Bone marrow (tissue), 2 donors: Measurements from ENCODE around the gene ABLIM2.

Experiments
- DNase-seq, 2 donors: peaks; one replicate each; lab custom pipeline; 2025; lab: John Stamatoyannopoulos, UW

The ABLIM2 gene

DNA sequence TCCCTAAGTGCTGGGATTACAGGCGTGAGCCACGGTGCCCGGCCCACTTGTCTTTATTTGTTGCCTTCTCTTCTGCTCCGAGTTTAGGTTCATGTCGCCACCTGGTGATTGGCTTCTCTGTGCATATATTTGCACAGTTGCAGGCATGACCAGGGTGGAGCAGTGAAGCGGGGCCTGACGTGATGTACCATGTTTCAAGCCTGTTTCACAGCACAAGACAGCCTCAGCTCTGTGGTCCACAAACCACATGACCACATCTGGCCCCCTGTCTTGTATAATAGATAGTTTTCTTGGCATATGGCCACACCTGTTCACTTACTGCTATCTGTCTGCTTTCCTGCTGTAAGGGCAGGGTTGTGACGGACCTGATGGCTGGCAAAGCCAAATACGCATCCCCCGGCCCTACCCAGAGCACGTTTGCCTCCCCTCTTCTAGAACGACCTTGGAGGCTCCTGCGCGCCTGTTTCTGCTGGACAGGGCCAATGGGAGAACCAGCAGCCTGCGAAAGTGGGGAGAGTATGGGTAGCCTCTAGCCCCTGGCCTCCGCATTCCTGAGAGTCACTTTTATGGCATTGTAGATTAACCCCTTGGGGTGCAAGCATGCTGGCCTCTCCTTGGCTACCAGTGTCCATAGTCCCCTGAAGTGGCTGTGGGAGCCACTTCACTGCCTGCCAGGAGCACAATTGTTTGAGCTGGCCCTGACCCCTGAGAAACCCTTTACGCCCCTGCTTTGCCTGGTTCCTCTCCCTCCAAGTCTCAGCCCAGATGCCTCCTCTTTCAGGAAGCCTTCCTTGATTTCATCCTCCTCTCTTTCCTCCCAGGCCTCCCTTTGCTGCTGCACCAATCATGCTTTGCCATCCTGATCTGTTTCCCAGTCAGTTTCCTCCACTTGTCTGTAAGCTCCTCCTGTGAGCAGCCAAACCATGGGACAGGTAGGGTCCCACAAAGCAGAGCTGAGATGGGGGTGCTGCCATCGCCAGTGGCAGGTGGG lies 34.4 kb upstream of the ABLIM2 start:
- peak in 1 of 2 donors; percentile 17 for DNase-seq

DNA sequence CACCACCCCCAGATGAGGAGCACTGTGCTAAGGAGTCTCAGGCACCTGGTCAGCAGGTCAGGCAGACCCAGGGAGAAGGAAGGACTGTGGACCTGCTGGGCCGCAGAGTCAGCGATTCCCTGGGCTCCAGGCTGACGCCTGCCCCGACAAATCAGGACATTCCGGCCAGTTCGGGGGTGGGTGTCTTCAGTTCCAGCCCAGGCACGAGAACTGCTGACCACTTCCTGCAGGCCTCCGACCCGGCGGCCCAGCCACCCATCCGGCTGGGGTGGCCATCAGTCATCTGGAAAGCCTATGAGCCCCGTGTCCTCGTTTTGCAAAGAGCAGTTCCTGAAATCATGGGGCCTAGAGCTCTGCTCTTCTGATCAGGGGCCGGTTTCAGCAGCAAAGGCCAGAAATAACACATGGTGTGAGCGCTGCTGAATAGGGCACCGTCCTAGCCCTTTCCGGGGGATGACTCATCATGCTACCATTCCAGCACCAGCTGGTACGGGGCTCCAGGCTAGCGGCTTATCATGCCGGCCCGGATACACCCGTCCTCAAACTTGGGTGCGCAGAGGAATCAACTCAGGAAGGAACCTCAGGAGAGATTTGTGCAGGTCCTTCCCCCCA lies 32.6 kb upstream of the ABLIM2 start:
- peak; percentile 42 to 93 for DNase-seq

DNA sequence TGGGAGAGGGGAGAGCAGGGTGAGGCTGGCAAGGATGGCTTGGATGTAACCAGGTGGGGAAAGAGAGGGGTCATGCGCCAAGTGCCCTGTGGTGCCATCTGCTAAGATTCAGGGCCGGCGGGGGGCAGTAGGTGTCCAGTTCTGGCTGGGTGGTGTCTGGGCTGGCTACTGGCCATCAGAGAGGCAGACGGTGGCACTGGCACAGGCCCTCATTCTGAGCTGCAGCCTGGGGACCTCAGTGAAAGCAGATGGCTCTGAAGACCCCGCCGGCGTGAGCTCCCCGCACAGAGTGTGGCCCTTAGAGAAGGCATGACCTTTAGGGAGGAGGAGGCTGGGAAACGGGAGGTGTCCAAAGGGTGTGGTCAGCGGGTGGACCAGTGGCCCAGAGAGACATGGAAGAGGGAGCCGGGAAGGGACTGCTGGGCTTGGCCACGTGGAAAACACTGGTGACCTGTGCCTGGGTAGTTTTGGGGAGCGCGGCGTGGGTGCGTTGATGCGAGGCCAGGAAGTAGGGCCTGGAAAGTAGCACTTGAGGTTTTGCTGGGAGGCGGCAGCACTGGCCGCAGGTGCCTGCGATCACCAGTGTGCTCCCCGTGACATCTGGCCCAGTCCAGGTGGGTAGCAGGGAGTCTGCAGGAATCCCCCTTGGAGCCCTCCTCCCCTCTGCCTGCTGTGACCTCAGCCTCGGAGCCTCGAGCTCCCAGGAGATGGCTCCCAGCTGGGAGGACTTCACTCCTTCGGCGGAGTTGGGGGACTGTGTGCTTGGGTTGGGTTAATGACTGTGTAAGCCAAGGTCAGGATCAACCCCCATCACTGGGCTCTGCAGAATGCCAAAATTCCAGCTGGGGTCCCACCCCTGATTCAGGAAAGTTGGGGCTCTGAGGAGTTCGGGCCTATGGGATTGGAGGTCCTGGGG lies 31.2 kb upstream of the ABLIM2 start:
- DNase-seq = no peak

DNA sequence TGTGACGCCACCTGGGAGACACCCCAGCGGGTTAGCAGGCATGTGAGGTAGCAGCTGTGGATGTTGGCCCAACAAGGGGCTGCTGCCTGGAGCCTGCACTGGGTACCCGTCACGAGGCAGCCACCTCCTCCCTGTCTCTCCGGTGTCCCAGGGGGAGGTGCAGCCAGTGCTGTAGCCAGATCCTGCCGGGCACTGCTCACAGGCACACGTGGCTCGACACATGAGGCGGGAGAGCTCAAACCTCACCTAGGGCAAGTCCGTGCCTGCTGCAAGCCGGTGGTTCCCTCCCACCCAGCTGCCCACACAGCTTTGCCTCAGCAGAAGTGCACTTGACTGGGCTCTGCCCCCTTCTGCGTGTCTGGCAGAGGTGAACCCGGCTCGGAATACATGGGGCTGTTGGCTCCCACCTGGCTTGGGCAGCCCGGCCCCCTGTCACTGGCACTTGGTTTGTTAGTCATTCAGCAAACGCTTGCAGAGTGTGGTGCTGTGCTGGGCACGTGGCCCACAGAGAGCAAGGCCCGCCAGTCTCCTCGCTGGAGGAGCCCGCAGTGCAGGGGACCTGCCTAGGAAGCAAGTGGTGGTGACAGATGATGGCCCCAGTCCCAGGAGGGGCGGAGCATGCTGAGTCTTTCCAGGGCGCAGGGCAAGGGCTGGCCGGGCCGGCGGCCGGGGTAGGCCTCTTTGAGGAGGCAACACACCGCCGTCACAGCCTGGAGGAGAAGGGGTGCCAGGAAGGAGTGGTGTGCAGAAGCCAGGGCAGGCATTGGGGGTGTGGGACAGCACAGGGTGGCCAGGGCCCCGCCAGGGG lies 30.3 kb upstream of the ABLIM2 start:
- no peak for DNase-seq

DNA sequence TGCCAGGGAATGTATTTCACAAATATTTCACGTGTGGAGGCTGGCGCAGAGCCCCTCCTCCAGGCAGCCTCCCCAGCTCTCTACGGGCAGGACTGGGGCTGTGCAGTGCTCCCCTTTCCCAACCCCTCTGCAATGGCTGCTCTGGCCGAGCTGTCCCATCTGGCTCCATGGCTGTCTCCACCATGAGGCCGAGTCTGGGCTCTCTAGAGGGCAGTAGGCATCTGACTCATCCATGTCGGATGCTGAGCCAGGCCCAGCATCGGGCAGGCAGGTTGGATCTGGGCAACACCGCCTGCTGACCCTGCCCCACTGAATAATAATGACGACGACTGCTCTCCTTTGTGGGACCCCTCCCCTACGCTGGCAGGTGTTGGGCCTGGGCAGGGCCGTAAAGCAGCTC lies 29.5 kb upstream of the ABLIM2 start:
- no peak for DNase-seq

DNA sequence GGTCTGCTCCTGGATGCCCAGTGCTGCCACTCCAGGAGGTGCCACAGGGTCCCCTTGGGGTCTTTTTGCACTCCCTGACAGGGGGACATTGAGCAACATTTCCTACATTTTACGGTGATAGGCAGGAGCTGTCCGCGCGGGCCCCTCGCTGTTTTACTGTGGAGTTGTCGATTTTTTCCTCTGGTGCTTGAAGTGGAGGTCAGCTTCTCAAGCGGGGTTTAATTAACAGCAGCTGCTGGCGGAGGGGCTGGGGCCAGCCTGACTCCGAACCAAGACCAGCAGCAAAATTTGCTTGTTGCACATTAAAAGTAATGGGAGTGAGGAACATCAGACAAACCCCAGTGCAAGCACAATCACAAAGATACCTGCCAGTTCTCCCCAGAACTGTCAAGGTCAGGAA lies 27.3 kb upstream of the ABLIM2 start:
- DNase-seq = no peak

DNA sequence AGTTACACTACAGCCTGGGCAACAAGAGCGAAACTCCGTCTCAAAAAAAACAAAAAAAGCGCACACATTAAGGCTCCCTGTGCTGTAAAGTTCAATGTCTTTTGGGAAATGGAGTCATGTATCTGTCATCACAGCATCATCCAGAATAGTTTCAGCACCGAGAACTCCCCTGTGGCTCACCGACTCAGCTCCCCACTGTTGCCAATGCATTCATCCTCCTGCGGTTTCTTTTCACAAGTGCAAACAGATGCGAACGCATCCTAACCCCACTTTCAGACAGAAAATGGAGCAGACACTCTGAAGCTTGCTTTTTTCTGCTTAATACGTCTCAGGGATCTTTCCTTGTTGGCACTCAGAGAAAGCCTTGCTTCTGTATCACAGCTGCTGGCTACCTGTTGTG lies 26.7 kb upstream of the ABLIM2 start:
- no peak for DNase-seq

DNA sequence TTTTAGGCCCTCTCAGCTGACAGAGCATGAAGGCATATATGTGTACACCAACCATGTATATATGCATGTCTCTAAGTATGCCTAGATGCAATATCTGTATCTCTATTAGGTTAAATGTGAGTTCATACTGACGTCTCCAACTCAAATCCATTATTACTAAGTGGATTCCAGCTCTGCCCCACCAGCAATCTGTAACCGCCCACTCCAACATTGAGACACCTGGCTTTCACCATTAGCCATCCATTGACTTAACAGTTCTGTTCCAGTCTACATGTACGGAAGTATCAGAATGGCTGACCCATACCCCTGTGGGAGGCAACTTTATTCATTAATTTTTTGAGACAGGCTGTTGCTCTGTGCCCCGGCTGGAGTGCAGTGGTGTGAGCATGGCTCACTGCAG lies 25.4 kb upstream of the ABLIM2 start:
- DNase-seq = no peak

DNA sequence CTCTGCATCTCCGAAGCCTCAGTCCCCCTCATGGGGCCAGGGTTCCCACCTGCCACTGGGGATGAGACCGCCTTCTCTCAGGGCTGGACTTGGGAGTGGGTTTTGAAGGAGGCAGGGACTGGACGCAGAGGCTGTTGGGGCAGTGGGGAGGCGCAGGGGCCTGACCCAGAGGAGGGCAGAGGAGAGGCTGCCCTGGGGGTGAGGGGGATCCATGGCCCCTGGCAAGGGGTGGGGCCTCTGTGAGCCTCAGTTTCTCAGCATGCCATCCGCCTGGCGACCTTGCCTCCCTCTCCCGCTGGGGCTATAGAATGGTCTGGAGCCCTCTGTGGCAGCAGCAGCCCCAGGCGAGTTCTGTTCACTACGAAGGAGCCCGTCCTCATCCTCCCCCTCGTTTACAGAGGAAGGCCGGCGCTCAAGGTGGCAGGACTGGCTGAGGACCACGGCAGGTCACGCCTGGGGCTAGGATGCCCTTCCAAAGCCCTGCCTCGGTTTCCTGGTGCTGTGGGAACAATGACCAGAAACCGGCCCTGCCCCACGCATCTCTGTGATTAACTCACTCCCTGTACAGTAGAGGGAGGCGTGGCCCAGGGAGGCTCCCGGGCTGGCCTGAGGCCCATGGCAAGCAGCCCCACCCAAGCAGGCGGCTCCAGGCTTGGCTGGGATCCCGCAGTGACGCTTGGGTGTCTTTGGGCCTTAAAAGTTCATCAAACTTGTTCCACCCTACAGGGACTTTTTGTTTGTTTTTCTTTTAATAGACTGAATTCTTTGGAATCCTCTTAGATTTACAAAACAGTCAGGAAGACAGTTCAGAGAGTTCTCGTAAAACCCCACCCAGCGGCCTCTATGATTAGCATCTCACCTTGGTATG lies 24.5 kb upstream of the ABLIM2 start:
- DNase-seq = no peak

DNA sequence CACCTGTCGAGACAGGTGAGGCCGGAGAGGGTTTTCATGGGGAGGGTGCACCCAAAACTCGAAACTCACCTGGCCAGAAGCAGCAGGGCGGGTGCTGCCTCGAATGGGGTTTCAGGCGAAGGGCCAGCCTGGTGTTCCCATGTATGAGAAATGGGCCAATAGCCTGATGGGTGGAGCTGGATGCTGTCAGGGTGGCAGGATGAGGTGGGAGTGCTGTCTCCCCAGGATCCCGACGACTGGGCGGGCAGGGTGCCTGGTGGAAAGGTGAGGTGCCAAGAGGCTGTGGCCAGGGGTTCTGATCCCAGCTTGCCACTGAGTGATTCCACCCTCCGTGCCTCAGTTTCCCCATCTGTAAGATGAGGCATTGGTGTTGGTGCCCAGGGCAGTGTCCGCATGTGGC lies 23.7 kb upstream of the ABLIM2 start:
- DNase-seq = no peak

DNA sequence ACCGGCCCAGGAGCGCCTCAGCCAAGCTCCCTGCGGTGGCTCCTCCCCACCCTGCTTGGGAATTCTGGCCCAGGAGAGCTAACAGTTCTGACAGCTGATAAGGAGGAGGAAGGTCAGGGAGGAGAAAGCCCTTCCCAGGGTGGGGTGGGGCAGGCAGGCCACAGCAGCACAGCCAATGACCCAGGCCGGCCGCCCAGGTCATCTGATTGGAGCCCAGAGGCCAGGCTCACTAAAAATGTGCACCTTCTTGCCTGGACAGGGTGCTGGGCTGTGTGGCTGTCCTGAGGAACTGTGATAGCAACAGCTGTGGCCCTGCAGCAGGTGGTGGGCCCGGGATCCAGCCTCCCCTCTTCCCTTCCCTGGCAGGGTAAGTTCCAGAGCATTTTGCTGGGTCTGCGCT lies 23.2 kb upstream of the ABLIM2 start:
- DNase-seq = no peak

DNA sequence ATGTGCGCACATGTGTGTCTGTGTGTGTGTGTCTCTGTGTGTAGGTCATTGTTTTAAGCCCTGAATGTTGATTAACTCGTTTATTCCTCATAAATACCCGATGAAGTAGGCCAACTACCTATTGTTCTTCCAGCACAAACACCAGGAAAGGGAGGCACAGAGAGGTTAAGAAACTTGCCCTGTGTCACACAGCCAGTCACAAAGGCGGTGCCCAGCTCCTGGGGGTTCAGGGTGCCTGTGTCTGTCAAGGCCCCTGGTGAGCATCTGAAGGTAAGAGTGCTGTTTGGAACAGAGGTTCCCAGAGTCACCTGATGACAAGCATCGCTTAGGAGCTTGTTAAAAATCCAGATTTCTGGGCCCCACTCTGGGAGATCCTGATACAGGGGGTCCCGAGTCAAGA lies 22.5 kb upstream of the ABLIM2 start:
- no peak for DNase-seq

DNA sequence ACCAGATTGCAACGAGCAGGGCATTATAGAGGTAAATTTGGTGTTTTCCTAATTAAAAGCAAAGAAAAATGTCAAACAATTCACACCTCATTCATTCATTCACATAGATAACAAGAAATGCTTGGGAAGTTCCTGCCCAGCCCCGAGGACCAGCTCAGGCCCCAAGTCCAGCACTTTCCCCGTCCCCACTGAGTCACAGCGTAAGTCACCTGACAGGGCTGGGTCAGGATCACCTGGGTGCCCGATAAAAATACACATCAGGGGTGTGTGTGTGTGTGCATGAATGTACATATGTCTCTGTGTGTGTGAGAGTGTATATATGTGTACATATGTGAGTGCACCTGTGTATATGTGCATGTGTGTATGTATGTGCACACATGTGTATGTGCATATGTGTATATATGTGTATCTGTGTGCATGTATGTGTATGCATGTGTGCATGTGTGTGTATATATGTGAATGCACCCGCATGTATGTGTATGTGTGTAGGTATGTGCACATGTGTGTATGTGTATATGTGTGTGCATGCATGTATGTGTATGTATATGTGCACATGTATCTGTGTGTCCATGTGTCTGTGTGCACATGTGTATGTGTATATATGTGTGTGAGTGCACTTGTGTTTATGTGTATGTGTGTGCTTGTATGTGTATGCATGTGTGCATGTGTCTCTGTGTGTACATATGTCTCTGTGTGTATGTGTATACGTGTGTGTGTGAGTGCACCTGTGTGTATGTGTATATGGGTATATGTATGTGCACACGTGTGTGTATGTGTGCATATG lies 21.9 kb upstream of the ABLIM2 start:
- no peak for DNase-seq

DNA sequence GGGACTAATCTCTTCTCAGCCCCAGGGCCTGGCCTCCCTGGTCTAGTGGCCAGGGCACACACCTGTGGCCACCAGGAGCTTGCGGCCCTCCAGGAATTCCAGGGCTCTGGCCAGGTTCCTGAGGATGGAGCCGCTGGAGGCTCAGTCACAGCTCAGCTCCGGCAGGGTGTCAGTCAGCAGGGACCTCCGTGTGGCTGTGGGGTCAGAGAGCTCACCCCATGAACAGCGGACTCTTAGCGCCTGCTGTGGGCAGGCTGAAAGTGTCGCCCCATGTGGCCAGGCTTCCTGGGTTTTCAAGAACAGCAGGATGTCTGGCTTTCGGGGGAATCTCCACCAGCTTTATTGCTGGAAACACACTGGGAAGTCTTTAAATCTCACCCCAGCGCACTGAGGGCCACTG lies 21.2 kb upstream of the ABLIM2 start:
- DNase-seq = no peak

DNA sequence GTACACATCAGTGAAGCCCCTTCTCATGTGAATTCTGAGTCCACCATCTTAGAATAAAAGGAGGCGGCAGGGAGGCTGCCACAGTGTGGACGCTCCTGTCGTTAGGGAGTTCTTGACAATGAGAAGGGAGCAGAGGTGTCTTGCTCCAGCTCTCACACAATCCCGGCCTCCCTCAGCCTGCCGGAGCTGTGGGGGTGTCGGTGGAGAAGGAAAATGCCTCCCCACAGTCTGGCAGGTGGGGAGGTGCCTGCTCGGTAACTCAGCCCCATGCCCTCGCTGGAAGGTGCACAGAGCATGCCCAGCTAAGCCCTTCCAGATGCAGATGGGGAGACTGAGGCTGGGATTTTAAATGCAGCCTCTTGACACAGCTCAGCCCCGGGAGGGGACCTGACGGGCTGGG lies 20.5 kb upstream of the ABLIM2 start:
- no peak for DNase-seq

DNA sequence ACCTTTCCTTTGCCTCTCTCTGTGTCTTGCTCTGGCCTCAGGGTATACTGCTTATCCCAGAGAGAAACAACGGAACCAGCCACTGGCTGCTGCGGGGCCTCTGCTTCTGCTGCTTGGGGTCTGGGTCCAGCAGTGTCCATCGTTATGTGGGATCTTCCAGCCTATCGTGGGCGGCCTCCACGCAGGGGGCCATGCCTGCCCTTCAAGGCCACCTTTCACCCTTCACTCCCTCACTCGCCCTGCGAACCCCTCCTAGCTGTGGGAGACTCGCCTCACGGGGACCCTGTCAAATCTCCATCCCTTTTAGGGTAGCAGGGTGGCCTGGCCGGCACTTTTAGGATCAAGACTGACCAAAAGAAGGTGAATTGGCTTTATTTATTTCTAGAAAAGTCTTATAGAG lies 19.3 kb upstream of the ABLIM2 start:
- DNase-seq = no peak

DNA sequence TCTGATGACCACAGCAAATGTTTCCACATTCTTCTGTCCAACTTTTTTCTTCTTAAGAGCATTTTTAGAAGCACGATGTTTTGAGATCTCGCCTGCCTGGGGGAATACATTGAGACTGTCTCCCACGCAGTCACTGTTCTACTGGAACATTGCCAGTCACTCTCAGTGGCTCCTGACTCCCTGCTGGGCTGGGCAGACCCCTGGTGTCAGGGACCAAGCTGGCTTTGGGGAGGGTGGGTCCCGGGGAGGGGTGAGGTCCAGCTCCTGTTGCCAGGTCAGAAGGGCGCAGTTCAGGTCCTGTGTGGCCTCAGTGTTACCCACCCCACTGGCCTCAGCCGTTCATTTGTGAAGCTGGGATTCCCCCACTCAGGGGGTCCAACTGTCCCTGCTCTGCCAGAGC lies 18.9 kb upstream of the ABLIM2 start:
- DNase-seq = peak in 1 of 2 donors; percentile 10

DNA sequence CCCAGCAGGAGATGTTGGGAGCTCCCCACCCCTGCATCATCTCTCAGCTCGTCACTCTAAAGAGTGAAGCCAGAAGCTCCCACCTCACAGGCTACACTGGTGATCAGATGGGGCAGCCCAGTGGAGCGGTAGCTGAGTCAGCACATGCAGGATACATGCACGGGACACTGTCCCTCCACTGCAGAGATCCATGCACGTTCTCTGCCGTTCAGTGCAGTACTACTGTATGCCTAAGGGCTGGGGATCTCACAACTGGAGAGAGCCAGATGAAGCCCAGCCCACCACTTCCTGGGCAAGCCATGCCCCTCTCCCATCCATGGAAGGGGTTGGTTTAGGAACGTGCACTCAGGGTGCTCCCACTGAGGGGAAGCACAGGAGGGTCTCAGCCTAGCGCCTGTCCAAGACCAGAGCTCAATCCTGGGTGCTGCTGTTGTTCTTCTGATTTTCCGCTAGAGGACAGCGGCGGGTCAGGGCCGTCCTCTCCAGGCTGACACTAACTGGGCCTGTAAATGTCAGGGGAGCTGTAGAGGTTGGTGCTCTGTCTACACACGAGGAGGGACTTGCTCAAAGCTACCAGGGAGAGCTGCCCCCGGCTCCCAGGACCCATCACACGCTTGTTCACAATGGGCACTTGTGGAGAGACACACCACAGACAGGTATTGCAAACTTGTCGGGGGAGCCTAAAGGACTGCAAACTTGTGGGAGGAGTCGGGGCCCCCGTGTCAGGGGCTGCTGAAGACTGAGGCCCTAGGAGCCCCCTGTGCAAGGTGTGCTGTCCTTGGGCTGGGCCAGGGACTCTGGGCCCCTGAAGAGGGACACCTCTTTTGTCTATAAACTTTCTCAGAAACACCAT lies 18.2 kb upstream of the ABLIM2 start:
- peak in 1 of 2 donors; percentile 73 for DNase-seq

DNA sequence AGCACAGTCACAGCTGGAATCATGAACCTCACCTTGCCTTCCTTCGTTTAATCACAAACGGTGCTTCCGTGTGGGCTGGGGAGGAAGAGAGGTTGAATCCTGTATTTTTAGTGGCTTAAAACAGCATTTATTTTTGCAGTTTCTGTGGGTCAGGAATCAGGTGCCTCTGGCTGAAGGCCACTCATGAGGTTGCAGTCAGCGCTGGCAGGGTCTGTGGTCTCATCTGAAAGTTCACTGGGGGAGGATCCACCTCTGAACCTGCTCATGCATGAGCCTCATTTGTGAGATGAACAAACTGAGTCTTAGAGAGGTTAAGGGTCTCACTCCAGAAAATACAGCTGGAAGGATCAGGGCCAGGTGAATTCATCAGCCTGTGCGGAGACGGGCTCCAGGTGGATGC lies 17.1 kb upstream of the ABLIM2 start:
- no peak for DNase-seq
